ENCODE measurements around the gene RHOD.
A peak's percentile ranks its signal among the peaks of the same experiment; 100 is the strongest.

The RHOD gene

GRCh38 chr11:67057205-67057672 is 592 bp downstream of the RHOD start:
- Histone ChIP-seq H3K9me3 (ENCODE audit: control insufficient read depth in 2 of 2, low read length in 2 of 2) (no peaks in the 10 kb centered on the region), H3K4me1 (ENCODE audit: control insufficient read depth in 2 of 2, insufficient read depth in 2 of 2, low read length in 2 of 2) (peaks cover 24 to 28% of the 10 kb centered on the region in 2 donors), H3K4me3 (ENCODE audit: low read length in 2 of 2) (peak overlapping the region; percentile 54 to 67), H3K27me3 (ENCODE audit: control insufficient read depth in 2 of 2, insufficient read depth in 2 of 2, low read length in 2 of 2) (peaks cover 4% of the 10 kb centered on the region in 2 donors), H3K36me3 (ENCODE audit: control insufficient read depth in 2 of 2, insufficient read depth in 2 of 2, low read length in 2 of 2) (no peaks in the 10 kb centered on the region), H3K27ac (ENCODE audit: low read depth in 2 of 2, low read length in 2 of 2) (no peak overlapping the region), H3K9ac (ENCODE audit: low read depth in 1 of 2, low read length in 2 of 2) (peak overlapping the region in 1 of 2 donors; percentile 47)

- H3K9ac ChIP-seq (ENCODE audit: low read depth in 1 of 2, low read length in 2 of 2): no peak overlapping the region
- H3K4me1 ChIP-seq (ENCODE audit: control insufficient read depth in 2 of 2, insufficient read depth in 2 of 2, low read length in 2 of 2): peaks cover 24 to 28% of the 10 kb centered on the region in 2 donors
- no peaks in the 10 kb centered on the region for H3K9me3 ChIP-seq (ENCODE audit: control insufficient read depth in 2 of 2, low read length in 2 of 2)
- no peak overlapping the region for H3K4me3 ChIP-seq (ENCODE audit: low read length in 2 of 2)
- H3K36me3 ChIP-seq (ENCODE audit: control insufficient read depth in 2 of 2, insufficient read depth in 2 of 2, low read length in 2 of 2): no peaks in the 10 kb centered on the region
- H3K27me3 ChIP-seq (ENCODE audit: control insufficient read depth in 2 of 2, insufficient read depth in 2 of 2, low read length in 2 of 2): peaks cover 4% of the 10 kb centered on the region in 2 donors
- no peak overlapping the region for H3K27ac ChIP-seq (ENCODE audit: low read depth in 2 of 2, low read length in 2 of 2)
These were observed 1.9 kb downstream of the RHOD start for GRCh38 chr11:67058506-67058905.

GRCh38 chr11:67059671-67060070 is 3.0 kb downstream of the RHOD start:
- no peak overlapping the region for H3K27ac ChIP-seq (ENCODE audit: low read depth in 2 of 2, low read length in 2 of 2)

GRCh38 chr11:67060111-67060522 is 3.5 kb downstream of the RHOD start:
- Histone ChIP-seq H3K4me1 (ENCODE audit: control insufficient read depth in 2 of 2, insufficient read depth in 2 of 2, low read length in 2 of 2) (peaks cover 13% of the 10 kb centered on the region in 2 donors), H3K4me3 (ENCODE audit: low read length in 2 of 2) (no peak overlapping the region), H3K27me3 (ENCODE audit: control insufficient read depth in 2 of 2, insufficient read depth in 2 of 2, low read length in 2 of 2) (peaks cover 4% of the 10 kb centered on the region in 2 donors), H3K9ac (ENCODE audit: low read depth in 1 of 2, low read length in 2 of 2) (no peak overlapping the region), H3K9me3 (ENCODE audit: control insufficient read depth in 2 of 2, low read length in 2 of 2) (no peaks in the 10 kb centered on the region), H3K27ac (ENCODE audit: low read depth in 2 of 2, low read length in 2 of 2) (no peak overlapping the region), H3K36me3 (ENCODE audit: control insufficient read depth in 2 of 2, insufficient read depth in 2 of 2, low read length in 2 of 2) (no peaks in the 10 kb centered on the region)

More at GRCh38 chr11:67059671-67060070, 3.0 kb downstream of the RHOD start:
- Histone ChIP-seq H3K9ac (ENCODE audit: low read depth in 1 of 2, low read length in 2 of 2) (no peak overlapping the region), H3K4me1 (ENCODE audit: control insufficient read depth in 2 of 2, insufficient read depth in 2 of 2, low read length in 2 of 2) (peaks cover 17% of the 10 kb centered on the region in 2 donors), H3K27me3 (ENCODE audit: control insufficient read depth in 2 of 2, insufficient read depth in 2 of 2, low read length in 2 of 2) (peaks cover 4% of the 10 kb centered on the region in 2 donors), H3K9me3 (ENCODE audit: control insufficient read depth in 2 of 2, low read length in 2 of 2) (no peaks in the 10 kb centered on the region), H3K36me3 (ENCODE audit: control insufficient read depth in 2 of 2, insufficient read depth in 2 of 2, low read length in 2 of 2) (no peaks in the 10 kb centered on the region), H3K4me3 (ENCODE audit: low read length in 2 of 2) (no peak overlapping the region)

- no peak overlapping the region for H3K9ac ChIP-seq (ENCODE audit: low read depth in 1 of 2, low read length in 2 of 2)
- H3K9me3 ChIP-seq (ENCODE audit: control insufficient read depth in 2 of 2, low read length in 2 of 2): no peaks in the 10 kb centered on the region
- H3K36me3 ChIP-seq (ENCODE audit: control insufficient read depth in 2 of 2, insufficient read depth in 2 of 2, low read length in 2 of 2): no peaks in the 10 kb centered on the region
- H3K27ac ChIP-seq (ENCODE audit: low read depth in 2 of 2, low read length in 2 of 2): no peak overlapping the region
- no peak overlapping the region for H3K4me3 ChIP-seq (ENCODE audit: low read length in 2 of 2)
- H3K4me1 ChIP-seq (ENCODE audit: control insufficient read depth in 2 of 2, insufficient read depth in 2 of 2, low read length in 2 of 2): no peaks in the 10 kb centered on the region
- peaks cover 0 to 4% of the 10 kb centered on the region in 2 donors for H3K27me3 ChIP-seq (ENCODE audit: control insufficient read depth in 2 of 2, insufficient read depth in 2 of 2, low read length in 2 of 2)
These were observed 6.1 kb downstream of the RHOD start for GRCh38 chr11:67062526-67063373.

GRCh38 chr11:67066333-67066709 is 9.7 kb downstream of the RHOD start:
- Histone ChIP-seq H3K27me3 (ENCODE audit: control insufficient read depth in 2 of 2, insufficient read depth in 2 of 2, low read length in 2 of 2) (no peaks in the 10 kb centered on the region), H3K4me1 (ENCODE audit: control insufficient read depth in 2 of 2, insufficient read depth in 2 of 2, low read length in 2 of 2) (peaks cover 0 to 2% of the 10 kb centered on the region in 2 donors), H3K9ac (ENCODE audit: low read depth in 1 of 2, low read length in 2 of 2) (no peak overlapping the region), H3K36me3 (ENCODE audit: control insufficient read depth in 2 of 2, insufficient read depth in 2 of 2, low read length in 2 of 2) (no peaks in the 10 kb centered on the region), H3K27ac (ENCODE audit: low read depth in 2 of 2, low read length in 2 of 2) (no peak overlapping the region), H3K4me3 (ENCODE audit: low read length in 2 of 2) (no peak overlapping the region), H3K9me3 (ENCODE audit: control insufficient read depth in 2 of 2, low read length in 2 of 2) (no peaks in the 10 kb centered on the region)

GRCh38 chr11:67071420-67072284 is 15.0 kb downstream of the RHOD start:
- H3K4me3 ChIP-seq (ENCODE audit: low read length in 2 of 2): peak overlapping the region; percentile 57 to 59
- H3K36me3 ChIP-seq (ENCODE audit: control insufficient read depth in 2 of 2, insufficient read depth in 2 of 2, low read length in 2 of 2): no peaks in the 10 kb centered on the region
- no peaks in the 10 kb centered on the region for H3K27me3 ChIP-seq (ENCODE audit: control insufficient read depth in 2 of 2, insufficient read depth in 2 of 2, low read length in 2 of 2)
- no peaks in the 10 kb centered on the region for H3K9me3 ChIP-seq (ENCODE audit: control insufficient read depth in 2 of 2, low read length in 2 of 2)
- peak overlapping the region in 1 of 2 donors; percentile 60 for H3K9ac ChIP-seq (ENCODE audit: low read depth in 1 of 2, low read length in 2 of 2)
- H3K27ac ChIP-seq (ENCODE audit: low read depth in 2 of 2, low read length in 2 of 2): no peak overlapping the region
- peaks cover 0 to 5% of the 10 kb centered on the region in 2 donors for H3K4me1 ChIP-seq (ENCODE audit: control insufficient read depth in 2 of 2, insufficient read depth in 2 of 2, low read length in 2 of 2)

GRCh38 chr11:67072295-67072694 is 15.6 kb downstream of the RHOD start:
- Histone ChIP-seq H3K9ac (ENCODE audit: low read depth in 1 of 2, low read length in 2 of 2) (no peak overlapping the region), H3K9me3 (ENCODE audit: control insufficient read depth in 2 of 2, low read length in 2 of 2) (no peaks in the 10 kb centered on the region), H3K27me3 (ENCODE audit: control insufficient read depth in 2 of 2, insufficient read depth in 2 of 2, low read length in 2 of 2) (no peaks in the 10 kb centered on the region), H3K36me3 (ENCODE audit: control insufficient read depth in 2 of 2, insufficient read depth in 2 of 2, low read length in 2 of 2) (no peaks in the 10 kb centered on the region), H3K27ac (ENCODE audit: low read depth in 2 of 2, low read length in 2 of 2) (no peak overlapping the region), H3K4me1 (ENCODE audit: control insufficient read depth in 2 of 2, insufficient read depth in 2 of 2, low read length in 2 of 2) (peaks cover under 1 to 8% of the 10 kb centered on the region in 2 donors), H3K4me3 (ENCODE audit: low read length in 2 of 2) (no peak overlapping the region)

GRCh38 chr11:67073908-67074307 is 17.3 kb downstream of the RHOD start:
- no peaks in the 10 kb centered on the region for H3K36me3 ChIP-seq (ENCODE audit: control insufficient read depth in 2 of 2, insufficient read depth in 2 of 2, low read length in 2 of 2)
- H3K4me3 ChIP-seq (ENCODE audit: low read length in 2 of 2): no peak overlapping the region
- H3K9ac ChIP-seq (ENCODE audit: low read depth in 1 of 2, low read length in 2 of 2): no peak overlapping the region
- H3K4me1 ChIP-seq (ENCODE audit: control insufficient read depth in 2 of 2, insufficient read depth in 2 of 2, low read length in 2 of 2): peaks cover 8 to 19% of the 10 kb centered on the region in 2 donors
- H3K27me3 ChIP-seq (ENCODE audit: control insufficient read depth in 2 of 2, insufficient read depth in 2 of 2, low read length in 2 of 2): no peaks in the 10 kb centered on the region
- no peaks in the 10 kb centered on the region for H3K9me3 ChIP-seq (ENCODE audit: control insufficient read depth in 2 of 2, low read length in 2 of 2)
- H3K27ac ChIP-seq (ENCODE audit: low read depth in 2 of 2, low read length in 2 of 2): no peak overlapping the region

- no peaks in the 10 kb centered on the region for H3K9me3 ChIP-seq (ENCODE audit: control insufficient read depth in 2 of 2, low read length in 2 of 2)
- no peaks in the 10 kb centered on the region for H3K36me3 ChIP-seq (ENCODE audit: control insufficient read depth in 2 of 2, insufficient read depth in 2 of 2, low read length in 2 of 2)
- no peak overlapping the region for H3K27ac ChIP-seq (ENCODE audit: low read depth in 2 of 2, low read length in 2 of 2)
- no peak overlapping the region for H3K4me3 ChIP-seq (ENCODE audit: low read length in 2 of 2)
- H3K27me3 ChIP-seq (ENCODE audit: control insufficient read depth in 2 of 2, insufficient read depth in 2 of 2, low read length in 2 of 2): no peaks in the 10 kb centered on the region
- H3K4me1 ChIP-seq (ENCODE audit: control insufficient read depth in 2 of 2, insufficient read depth in 2 of 2, low read length in 2 of 2): peaks cover 10 to 23% of the 10 kb centered on the region in 2 donors
- no peak overlapping the region for H3K9ac ChIP-seq (ENCODE audit: low read depth in 1 of 2, low read length in 2 of 2)
These were observed 19.6 kb downstream of the RHOD start for GRCh38 chr11:67076202-67076601.
